CD8-positive, alpha-beta memory T cell (primary cell): ENCODE results near the gene TTYH1. TPM values are rescaled to one million over a fixed set of nuclear protein-coding genes. Genes with fewer than 3 reads are reported as not detected.

Source experiments
- CTCF ChIA-PET: fragments of 350-600 bp; sonication (Branson Sonifier 250); formaldehyde crosslinking; loops from one replicate; lab custom pipeline; 2021; ENCODE audit warnings: antibody characterized with exemption; lab: Charles Lee
- POLR2A ChIA-PET: fragments of 350-600 bp; sonication (Branson Sonifier 250); formaldehyde crosslinking; loops from one replicate; lab custom pipeline; 2021; ENCODE audit warnings: antibody characterized with exemption; lab: Charles Lee
- DNase-seq, 5 donors: peaks; one replicate each; pipeline versions ENCODE4 v3.0.0 to v3.0.0-alpha.2; 2020 to 2022; ENCODE audit warnings: mixed read lengths in 1 of 5
- H3K27ac ChIP-seq: one replicate; pipeline ENCODE4 v1.7.0; 2013; ENCODE audit warnings: low read depth, mild to moderate bottlenecking, low read length, moderate library complexity
- H3K27me3 ChIP-seq: 2 replicates; pipeline ENCODE4 v1.7.0; 2013; ENCODE audit warnings: low read length, mild to moderate bottlenecking; ENCODE audit not compliant: insufficient read depth, poor library complexity, severe bottlenecking
- H3K36me3 ChIP-seq: 2 replicates; pipeline ENCODE4 v1.7.0; 2013; ENCODE audit warnings: mild to moderate bottlenecking, low read length, moderate library complexity; ENCODE audit not compliant: insufficient read depth
- H3K4me1 ChIP-seq: 2 replicates; pipeline ENCODE4 v1.7.0; 2013; ENCODE audit warnings: mild to moderate bottlenecking, low read length, moderate library complexity; ENCODE audit not compliant: insufficient read depth
- H3K4me3 ChIP-seq: 2 replicates; pipeline ENCODE4 v1.7.0; 2013; ENCODE audit warnings: mild to moderate bottlenecking, low read length
- H3K9me3 ChIP-seq: 2 replicates; pipeline ENCODE4 v1.7.0; 2013; ENCODE audit warnings: mild to moderate bottlenecking, low read length
- H3K27ac Mint-ChIP-seq, 8 donors: one replicate each; pipeline ENCODE4 v1.8.0; 2020 to 2021; ENCODE audit warnings: mixed read lengths in 8 of 8, mild to moderate bottlenecking in 6 of 8, inconsistent platforms in 3 of 8, moderate library complexity in 3 of 8
- H3K27me3 Mint-ChIP-seq, 2 donors: one replicate each; pipeline ENCODE4 v1.8.0; 2020 to 2021; ENCODE audit warnings: mixed read lengths in 2 of 2, mild to moderate bottlenecking in 1 of 2, moderate library complexity in 1 of 2
- H3K36me3 Mint-ChIP-seq, 3 donors: one replicate each; pipeline ENCODE4 v1.8.0; 2020 to 2021; ENCODE audit warnings: mixed read lengths in 3 of 3, inconsistent platforms in 1 of 3, mild to moderate bottlenecking in 1 of 3
- H3K4me1 Mint-ChIP-seq, 3 donors: one replicate each; pipeline ENCODE4 v1.8.0; 2020 to 2021; ENCODE audit warnings: mixed read lengths in 3 of 3, inconsistent platforms in 1 of 3, mild to moderate bottlenecking in 1 of 3
- H3K4me3 Mint-ChIP-seq, 7 donors: one replicate each; pipeline ENCODE4 v1.8.0; 2020 to 2021; ENCODE audit warnings: mixed read lengths in 7 of 7, mild to moderate bottlenecking in 6 of 7, moderate library complexity in 4 of 7, inconsistent platforms in 2 of 7
- H3K9me3 Mint-ChIP-seq, 5 donors: one replicate each; pipeline ENCODE4 v1.8.0; 2020 to 2022; ENCODE audit warnings: mixed read lengths in 5 of 5, mild to moderate bottlenecking in 3 of 5, moderate library complexity in 2 of 5, inconsistent platforms in 1 of 5
- polyA plus RNA-seq: library from polyadenylated mRNA; unstranded; fragments of 300-500 nt; fragmentation: Illumina TruSeq; gene quantifications from one replicate; pipeline ENCODE4 v1.2.3, GENCODE V29; 2021
- total RNA-seq, 2 experiments: library from RNA; stranded (reverse); gene quantifications; one replicate each; pipeline ENCODE4 v1.2.3, GENCODE V29; 2021

Gene TTYH1
- total and polyA plus RNA-seq, 3 experiments from 2014 or later: 0.66 TPM; not detected in 2

- H3K36me3 ChIP-seq: no peaks in the 10 kb centered on the region
- ChIA-PET CTCF (interaction anchor here (1.6 kb wide), 1 partner anchor 13 kb away, joined by 3 read pairs; no protein-coding TSS in a partner anchor), POLR2A (no interaction called here)
- no peak for DNase-seq
- H3K27me3 ChIP-seq: peaks cover 19% of the 10 kb centered on the region
- no peaks in the 10 kb centered on the region for H3K36me3 Mint-ChIP-seq
- no peak overlapping the region for H3K27ac Mint-ChIP-seq
- H3K4me3 Mint-ChIP-seq: no peak overlapping the region
- H3K4me1 Mint-ChIP-seq: peaks cover 16 to 17% (median 17%) of the 10 kb centered on the region in 3 donors
- H3K9me3 Mint-ChIP-seq: no peaks in the 10 kb centered on the region
- peaks cover 12% of the 10 kb centered on the region for H3K4me1 ChIP-seq
- H3K27me3 Mint-ChIP-seq: peaks cover 27 to 48% of the 10 kb centered on the region in 2 donors
- H3K9me3 ChIP-seq: no peaks in the 10 kb centered on the region
- no peak overlapping the region for H3K27ac ChIP-seq
- no peak overlapping the region for H3K4me3 ChIP-seq
These were observed 4.8 kb downstream of the TTYH1 start for GRCh38 chr19:54420068-54420382.

- Mint-ChIP-seq H3K9me3 (no peaks in the 10 kb centered on the region), H3K36me3 (no peaks in the 10 kb centered on the region), H3K4me3 (no peak overlapping the region), H3K4me1 (peaks cover 16 to 17% (median 17%) of the 10 kb centered on the region in 3 donors), H3K27ac (no peak overlapping the region), H3K27me3 (peaks cover 30 to 51% of the 10 kb centered on the region in 2 donors)
- ChIA-PET CTCF (interaction anchor here (1.6 kb wide), 1 partner anchor 13 kb away, joined by 3 read pairs; no protein-coding TSS in a partner anchor), POLR2A (no interaction called here)
- Histone ChIP-seq H3K9me3 (no peaks in the 10 kb centered on the region), H3K27ac (no peak overlapping the region), H3K4me1 (peaks cover 12% of the 10 kb centered on the region), H3K4me3 (no peak overlapping the region), H3K36me3 (no peaks in the 10 kb centered on the region), H3K27me3 (peaks cover 19% of the 10 kb centered on the region)
- DNase-seq: no peak
These were observed 5.3 kb downstream of the TTYH1 start for GRCh38 chr19:54420383-54421168.

GRCh38 chr19:54421169-54421516, 5.9 kb downstream of the TTYH1 start:
- CTCF ChIA-PET: interaction anchor here (1.6 kb wide), 1 partner anchor 12 kb away, joined by 3 read pairs; no protein-coding TSS in a partner anchor

GRCh38 chr19:54421521-54421920, 6.3 kb downstream of the TTYH1 start:
- CTCF ChIA-PET: interaction anchor here (1.6 kb wide), 1 partner anchor 12 kb away, joined by 3 read pairs; no protein-coding TSS in a partner anchor
- Histone ChIP-seq H3K4me3 (no peak overlapping the region), H3K4me1 (peaks cover 12% of the 10 kb centered on the region), H3K27me3 (peaks cover 15% of the 10 kb centered on the region), H3K27ac (no peak overlapping the region), H3K36me3 (no peaks in the 10 kb centered on the region), H3K9me3 (no peaks in the 10 kb centered on the region)
- Mint-ChIP-seq H3K9me3 (no peaks in the 10 kb centered on the region), H3K36me3 (no peaks in the 10 kb centered on the region), H3K4me3 (no peak overlapping the region), H3K4me1 (peaks cover 15 to 17% (median 16%) of the 10 kb centered on the region in 3 donors), H3K27ac (peak overlapping the region in 1 of 8 donors; percentile 87), H3K27me3 (peaks cover 36 to 51% of the 10 kb centered on the region in 2 donors)
- DNase-seq: no peak
- POLR2A ChIA-PET: no interaction called here

More at GRCh38 chr19:54421169-54421516, 5.9 kb downstream of the TTYH1 start:
- peaks cover 15% of the 10 kb centered on the region for H3K27me3 ChIP-seq
- peaks cover 12% of the 10 kb centered on the region for H3K4me1 ChIP-seq
- Mint-ChIP-seq H3K4me3 (no peak overlapping the region), H3K36me3 (no peaks in the 10 kb centered on the region), H3K27me3 (peaks cover 35 to 47% of the 10 kb centered on the region in 2 donors), H3K27ac (peak overlapping the region in 1 of 8 donors; percentile 87), H3K9me3 (no peaks in the 10 kb centered on the region), H3K4me1 (peaks cover 15 to 17% (median 16%) of the 10 kb centered on the region in 3 donors)
- H3K9me3 ChIP-seq: no peaks in the 10 kb centered on the region
- no peaks in the 10 kb centered on the region for H3K36me3 ChIP-seq
- H3K4me3 ChIP-seq: no peak overlapping the region
- POLR2A ChIA-PET: no interaction called here
- H3K27ac ChIP-seq: no peak overlapping the region
- DNase-seq: no peak

GRCh38 chr19:54422136-54422535, 6.9 kb downstream of the TTYH1 start:
- Histone ChIP-seq H3K9me3 (no peaks in the 10 kb centered on the region), H3K4me1 (peaks cover 12% of the 10 kb centered on the region), H3K4me3 (no peak overlapping the region), H3K27ac (no peak overlapping the region), H3K27me3 (peaks cover 15% of the 10 kb centered on the region), H3K36me3 (no peaks in the 10 kb centered on the region)
- Mint-ChIP-seq H3K4me1 (peaks cover 13 to 14% (median 14%) of the 10 kb centered on the region in 3 donors), H3K27ac (no peak overlapping the region), H3K27me3 (peaks cover 34 to 51% of the 10 kb centered on the region in 2 donors), H3K9me3 (no peaks in the 10 kb centered on the region), H3K36me3 (no peaks in the 10 kb centered on the region), H3K4me3 (no peak overlapping the region)
- DNase-seq: no peak
- POLR2A ChIA-PET: interaction anchor here (0.7 kb wide), 1 partner anchor 21 kb away, joined by 4 read pairs; no protein-coding TSS in a partner anchor
- CTCF ChIA-PET: no interaction called here

GRCh38 chr19:54424201-54424600, 8.9 kb downstream of the TTYH1 start:
- Mint-ChIP-seq H3K4me3 (no peak overlapping the region), H3K4me1 (no peaks in the 10 kb centered on the region), H3K27ac (no peak overlapping the region), H3K9me3 (no peaks in the 10 kb centered on the region), H3K27me3 (peaks cover 39 to 46% of the 10 kb centered on the region in 2 donors), H3K36me3 (no peaks in the 10 kb centered on the region)
- Histone ChIP-seq H3K9me3 (no peaks in the 10 kb centered on the region), H3K36me3 (no peaks in the 10 kb centered on the region), H3K27ac (no peak overlapping the region), H3K4me3 (no peak overlapping the region), H3K4me1 (no peaks in the 10 kb centered on the region), H3K27me3 (peaks cover 9% of the 10 kb centered on the region)
- DNase-seq: no peak
- ChIA-PET POLR2A (no interaction called here), CTCF (no interaction called here)

- Mint-ChIP-seq H3K36me3 (no peaks in the 10 kb centered on the region), H3K4me1 (no peaks in the 10 kb centered on the region), H3K27me3 (peaks cover 39 to 43% of the 10 kb centered on the region in 2 donors), H3K27ac (no peak overlapping the region), H3K9me3 (no peaks in the 10 kb centered on the region), H3K4me3 (no peak overlapping the region)
- Histone ChIP-seq H3K9me3 (no peaks in the 10 kb centered on the region), H3K27ac (no peak overlapping the region), H3K4me3 (no peak overlapping the region), H3K36me3 (no peaks in the 10 kb centered on the region), H3K4me1 (no peaks in the 10 kb centered on the region), H3K27me3 (peaks cover 3% of the 10 kb centered on the region)
- CTCF ChIA-PET: no interaction called here
- POLR2A ChIA-PET: no interaction called here
- no peak for DNase-seq
These were observed 9.6 kb downstream of the TTYH1 start for GRCh38 chr19:54424660-54425381.

- H3K27me3 Mint-ChIP-seq: peaks cover 37 to 41% of the 10 kb centered on the region in 2 donors
- ChIA-PET CTCF (no interaction called here), POLR2A (no interaction called here)
These were observed 10.1 kb downstream of the TTYH1 start for GRCh38 chr19:54425382-54425723.

More at GRCh38 chr19:54425382-54425723, 10.1 kb downstream of the TTYH1 start:
- Mint-ChIP-seq H3K27ac (no peak overlapping the region), H3K4me3 (no peak overlapping the region), H3K4me1 (no peaks in the 10 kb centered on the region), H3K9me3 (no peaks in the 10 kb centered on the region), H3K36me3 (no peaks in the 10 kb centered on the region)
- Histone ChIP-seq H3K9me3 (no peaks in the 10 kb centered on the region), H3K4me3 (no peak overlapping the region), H3K4me1 (peaks cover 3% of the 10 kb centered on the region), H3K27me3 (no peaks in the 10 kb centered on the region), H3K27ac (no peak overlapping the region), H3K36me3 (no peaks in the 10 kb centered on the region)
- DNase-seq: no peak
